SKM-1 (cell line): ENCODE measurements around the gene MFSD2B.

Experiments used
- DNase-seq: peaks from one replicate; lab custom pipeline; 2025; ENCODE audit not compliant: unreplicated experiment; lab: John Stamatoyannopoulos, UW

MFSD2B gene

GRCh38 chr2:24050041-24050979, 40.4 kb downstream of the MFSD2B start:
- DNase-seq = no peak

GRCh38 chr2:24051833-24052232, 41.9 kb downstream of the MFSD2B start:
- no peak for DNase-seq

- no peak for DNase-seq
Observed at GRCh38 chr2:24052951-24053350, 43.1 kb downstream of the MFSD2B start.

- DNase-seq = no peak
Observed at GRCh38 chr2:24054366-24055010, 44.6 kb downstream of the MFSD2B start.

GRCh38 chr2:24055750-24056149, 45.9 kb downstream of the MFSD2B start:
- DNase-seq = no peak

GRCh38 chr2:24058564-24059271, 48.8 kb downstream of the MFSD2B start:
- no peak for DNase-seq

GRCh38 chr2:24065341-24065740, 55.5 kb downstream of the MFSD2B start:
- DNase-seq = no peak

GRCh38 chr2:24072259-24072658, 62.4 kb downstream of the MFSD2B start:
- DNase-seq = no peak

- DNase-seq = no peak
Observed at GRCh38 chr2:24073816-24074215, 63.9 kb downstream of the MFSD2B start.

GRCh38 chr2:24075259-24075658, 65.4 kb downstream of the MFSD2B start:
- no peak for DNase-seq
